ENCODE results near the gene PRKX.
"Not testable (repeated sequence)": the region's sequence is repeated elsewhere in the genome, so short reads cannot be mapped to it uniquely, and the experiment has no call there.

PRKX gene

DNA sequence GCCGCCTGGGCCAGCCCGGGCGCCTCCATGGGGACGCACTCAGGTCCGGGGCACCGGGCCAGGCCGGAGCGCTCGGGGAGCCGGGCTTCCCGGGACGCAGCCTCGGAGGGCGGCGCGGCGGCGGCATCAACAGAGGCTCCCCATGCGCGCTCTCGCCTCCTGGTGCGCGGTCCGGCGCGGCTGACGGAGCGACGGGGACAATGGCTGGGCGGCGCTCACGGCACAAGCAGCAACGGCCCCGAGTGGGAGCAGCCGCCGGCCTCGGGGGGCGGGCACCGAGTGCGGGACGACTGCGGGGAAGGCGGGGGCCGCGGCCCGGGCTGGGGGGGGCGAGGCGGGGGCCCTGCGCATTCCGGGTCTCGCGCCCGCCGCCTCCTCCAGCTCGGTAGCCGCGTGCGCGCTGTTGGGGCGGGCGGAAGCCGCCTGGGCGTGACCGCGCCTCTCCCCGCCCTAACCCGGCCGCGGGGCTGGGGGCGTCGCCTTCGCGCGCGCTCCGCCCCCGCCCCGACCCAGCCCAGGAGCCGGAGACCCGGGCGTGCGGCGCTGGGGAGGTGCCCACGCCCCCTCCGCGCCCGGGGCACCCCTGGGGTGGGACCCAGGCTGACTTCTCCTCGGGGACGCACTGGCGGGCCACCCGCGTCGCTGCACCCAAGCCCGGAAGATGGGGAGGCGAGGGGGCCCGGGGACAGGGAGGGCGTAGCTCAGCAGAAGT is at the start of gene PRKX:
TSS of gene PRKX (minus strand) at position 425 of the 712 bp plus-strand sequence. CDS start at position 29, 396 bp downstream.
- no peak for DNase-seq

DNA sequence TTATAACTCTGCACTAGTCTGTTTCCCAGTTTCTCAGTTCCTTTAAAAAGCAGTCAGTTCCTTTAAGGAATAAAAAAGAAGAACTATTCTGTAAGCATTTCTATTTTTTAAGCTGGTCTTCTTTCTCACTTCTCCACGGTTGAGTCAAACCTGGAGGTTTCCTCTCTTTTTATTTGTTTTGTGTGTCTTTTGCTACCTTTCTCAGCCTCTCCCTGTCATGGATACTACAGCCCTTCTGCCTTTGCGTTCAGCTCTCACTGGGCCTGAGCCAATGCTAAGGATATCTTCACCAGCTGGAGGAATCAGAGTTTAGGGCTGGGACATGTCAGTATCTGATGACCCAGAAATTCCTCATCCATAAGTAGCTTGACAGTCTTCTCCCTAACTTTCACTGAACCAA is 49.7 kb upstream of the PRKX start:
- DNase-seq = no peak

DNA sequence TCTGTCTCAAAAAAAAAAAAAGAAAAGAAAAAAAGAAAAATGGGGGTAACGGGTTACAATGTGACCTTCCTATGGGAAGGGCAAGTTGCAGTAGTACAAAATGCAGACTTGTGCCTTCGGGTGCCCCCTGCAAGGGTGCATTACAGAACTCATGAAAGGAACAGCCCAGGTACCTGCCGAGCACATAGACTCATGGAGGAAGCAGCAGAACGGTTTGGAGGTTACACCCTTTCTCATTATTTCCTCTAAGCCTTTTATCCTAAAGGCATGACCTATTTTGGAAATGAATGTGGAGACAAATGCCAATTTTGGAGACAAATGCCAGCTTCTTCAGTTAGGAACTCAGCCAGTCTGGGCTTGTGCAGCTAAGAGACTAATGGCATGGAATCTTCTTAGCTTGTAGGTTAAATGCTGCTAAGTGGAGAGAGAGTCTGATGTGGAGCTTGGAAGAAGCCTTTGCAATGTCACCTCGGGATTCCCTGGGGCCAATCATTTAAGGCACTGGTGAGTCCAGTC is 44.1 kb upstream of the PRKX start:
- no peak for DNase-seq

DNA sequence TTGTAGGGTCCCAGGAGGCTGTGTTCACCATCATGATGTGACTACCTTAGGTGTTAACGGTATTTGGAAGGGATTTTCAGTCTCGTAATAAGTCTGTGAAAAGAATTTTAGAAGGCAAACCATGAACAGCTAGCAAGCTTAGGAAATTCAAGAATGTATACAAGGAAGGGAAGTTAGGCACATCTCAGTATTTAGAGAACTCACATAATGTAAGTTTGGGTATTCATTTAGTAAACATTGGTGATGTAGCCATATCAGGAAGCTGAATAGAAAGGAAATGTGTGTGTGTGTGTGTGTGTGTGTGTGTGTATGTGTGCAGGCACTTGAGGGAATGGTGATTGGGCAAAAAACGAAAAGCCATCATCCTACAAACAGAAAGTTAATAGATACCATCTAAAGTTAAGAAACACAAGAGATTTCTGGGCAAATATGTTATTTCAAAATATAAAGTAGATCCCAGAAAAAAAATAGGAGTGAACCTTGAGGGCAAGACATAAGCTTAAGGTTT is 34.7 kb upstream of the PRKX start:
- DNase-seq = no peak

DNA sequence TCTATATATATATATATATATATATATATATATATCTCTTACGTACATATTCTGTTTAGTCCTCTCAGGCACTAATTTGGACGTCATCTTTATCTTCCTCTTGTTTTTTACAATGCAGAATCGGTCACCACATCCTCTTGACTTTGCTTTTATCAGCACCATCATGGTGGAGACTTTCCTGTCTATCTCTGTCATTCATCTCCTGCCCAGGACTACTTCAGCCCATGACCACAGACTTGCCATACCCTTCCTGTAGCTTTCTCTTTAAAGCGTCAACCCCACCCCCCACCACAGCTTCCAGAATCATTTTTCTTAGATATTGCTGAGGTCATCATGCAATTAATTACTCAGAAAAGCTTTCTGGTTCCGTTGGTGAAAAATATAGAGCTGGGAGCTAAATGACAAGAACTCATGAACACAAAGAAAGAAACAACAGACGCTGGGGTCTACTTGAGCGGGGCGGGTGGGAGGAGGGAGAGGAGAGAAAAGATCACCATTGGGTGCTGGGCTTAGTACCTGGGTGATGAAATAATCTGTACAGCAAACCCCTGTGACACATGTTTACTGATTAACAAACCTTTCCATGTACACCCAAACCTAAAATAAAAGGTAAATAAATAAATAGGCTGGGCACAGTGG is 30.5 kb upstream of the PRKX start:
- no peak for DNase-seq

DNA sequence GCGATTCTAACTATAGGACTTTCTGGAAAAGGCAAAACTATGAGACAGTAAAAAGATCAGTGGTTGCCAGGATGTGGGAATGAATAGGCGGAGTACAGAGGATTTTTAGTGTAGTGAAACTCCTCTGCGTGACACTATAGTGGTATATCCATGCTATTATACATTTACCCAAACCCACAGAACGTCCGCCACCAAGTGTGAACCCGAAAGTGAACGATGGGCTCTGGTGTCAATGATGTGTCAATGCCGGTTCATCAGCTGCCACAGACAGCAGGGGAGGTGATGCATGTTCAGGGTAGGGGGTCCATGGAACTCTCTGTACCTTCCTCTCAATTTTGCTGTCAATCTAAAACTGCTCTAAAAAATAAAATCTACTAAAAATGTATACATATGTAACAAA is 27.5 kb upstream of the PRKX start:
- DNase-seq = not testable (repeated sequence)

DNA sequence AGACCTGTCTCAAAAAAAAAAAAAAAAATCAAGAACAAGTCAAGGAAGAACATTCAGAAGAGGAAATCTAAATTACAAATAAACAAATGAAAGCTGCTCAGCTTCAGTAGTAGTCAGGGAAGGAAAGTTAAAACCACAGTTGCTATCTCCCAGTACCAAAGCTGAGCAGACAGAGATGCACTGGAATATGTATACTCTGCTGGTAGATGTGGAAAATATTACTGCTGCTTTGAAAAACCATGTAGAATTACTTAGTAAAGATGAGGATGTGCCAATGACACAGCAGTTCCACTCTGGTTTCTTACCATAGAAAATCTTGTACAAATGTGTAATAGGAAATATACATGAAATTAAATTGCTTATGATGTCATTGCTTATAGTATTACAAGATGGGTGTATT is 25.1 kb upstream of the PRKX start:
- no peak for DNase-seq

DNA sequence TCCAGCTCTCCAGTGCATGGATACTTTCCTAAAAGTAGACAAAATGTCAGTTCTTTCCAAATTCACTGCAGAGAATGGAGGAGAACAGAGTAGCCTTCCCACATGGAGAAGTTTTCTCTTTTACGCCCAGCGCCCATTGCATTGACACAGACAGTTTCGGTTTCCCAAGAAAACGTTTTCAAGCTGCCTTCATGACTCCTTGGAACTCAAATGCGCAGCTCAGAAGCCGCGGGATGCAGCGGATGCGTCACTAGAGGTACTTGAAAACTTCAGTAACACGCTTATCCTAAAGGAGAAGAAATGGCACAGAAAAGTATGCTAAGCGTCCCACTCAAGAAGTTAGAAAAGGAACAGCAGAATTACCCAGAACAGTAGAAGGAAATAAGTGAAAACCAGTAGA is 23.1 kb upstream of the PRKX start:
- not testable (repeated sequence) for DNase-seq

DNA sequence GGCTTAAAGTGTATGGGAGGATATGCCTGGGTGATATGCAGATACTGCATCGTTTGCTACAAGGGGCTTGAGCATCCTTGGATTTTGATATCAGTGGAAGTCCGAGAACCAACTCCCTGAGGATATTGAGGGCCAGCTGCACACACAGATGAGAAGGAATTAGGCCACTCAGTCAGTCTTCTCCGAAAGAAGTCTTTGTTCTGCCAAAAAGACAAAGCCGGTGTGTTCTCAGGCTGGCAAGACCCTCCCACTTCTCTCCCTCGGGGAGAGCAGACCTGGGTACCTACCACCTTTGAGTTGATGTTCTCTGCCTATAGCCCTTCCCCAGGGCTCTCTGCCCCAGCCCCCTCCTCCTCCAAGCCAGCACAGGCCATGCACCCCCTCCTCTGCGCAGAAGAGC is 22.4 kb upstream of the PRKX start:
- DNase-seq = not testable (repeated sequence)

DNA sequence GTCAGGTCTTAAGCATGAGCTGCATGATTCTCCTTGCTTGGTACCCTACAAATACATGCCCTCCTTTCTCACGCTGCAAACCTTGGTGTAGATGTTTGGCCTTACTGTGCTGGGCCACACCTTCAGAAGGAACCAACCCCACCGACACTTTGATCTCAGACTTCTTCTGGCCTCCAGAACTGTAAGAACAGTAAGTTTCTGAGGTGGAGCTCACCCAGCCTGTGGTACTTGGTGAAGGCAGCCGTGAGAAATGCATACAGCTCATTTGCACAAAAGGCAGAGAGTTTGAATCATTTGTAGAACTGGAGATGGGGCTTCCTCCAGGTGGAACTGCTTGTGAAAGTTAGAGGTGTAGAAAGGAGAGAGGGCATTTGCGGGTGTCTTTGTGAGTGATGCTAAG is 21.0 kb upstream of the PRKX start:
- not testable (repeated sequence) for DNase-seq

DNA sequence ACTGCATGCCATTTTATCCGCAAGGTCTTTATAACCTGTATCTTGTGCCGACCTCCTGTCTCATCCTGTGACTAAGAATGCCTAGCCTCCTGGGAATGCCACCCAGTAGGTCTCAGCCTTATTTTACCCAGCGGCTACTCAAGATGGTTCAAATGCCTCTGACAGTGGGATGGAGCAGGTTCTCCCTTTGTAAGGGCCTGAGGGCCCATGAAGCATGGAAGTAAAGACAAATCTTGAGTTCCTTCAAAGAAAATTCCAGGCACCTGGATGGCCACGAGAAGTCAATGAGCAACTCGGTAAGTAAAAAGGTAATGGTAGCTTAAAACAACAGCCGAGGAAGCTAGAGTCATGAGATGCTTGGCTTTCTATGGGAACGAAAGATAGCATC is 19.6 kb upstream of the PRKX start:
- no peak for DNase-seq

DNA sequence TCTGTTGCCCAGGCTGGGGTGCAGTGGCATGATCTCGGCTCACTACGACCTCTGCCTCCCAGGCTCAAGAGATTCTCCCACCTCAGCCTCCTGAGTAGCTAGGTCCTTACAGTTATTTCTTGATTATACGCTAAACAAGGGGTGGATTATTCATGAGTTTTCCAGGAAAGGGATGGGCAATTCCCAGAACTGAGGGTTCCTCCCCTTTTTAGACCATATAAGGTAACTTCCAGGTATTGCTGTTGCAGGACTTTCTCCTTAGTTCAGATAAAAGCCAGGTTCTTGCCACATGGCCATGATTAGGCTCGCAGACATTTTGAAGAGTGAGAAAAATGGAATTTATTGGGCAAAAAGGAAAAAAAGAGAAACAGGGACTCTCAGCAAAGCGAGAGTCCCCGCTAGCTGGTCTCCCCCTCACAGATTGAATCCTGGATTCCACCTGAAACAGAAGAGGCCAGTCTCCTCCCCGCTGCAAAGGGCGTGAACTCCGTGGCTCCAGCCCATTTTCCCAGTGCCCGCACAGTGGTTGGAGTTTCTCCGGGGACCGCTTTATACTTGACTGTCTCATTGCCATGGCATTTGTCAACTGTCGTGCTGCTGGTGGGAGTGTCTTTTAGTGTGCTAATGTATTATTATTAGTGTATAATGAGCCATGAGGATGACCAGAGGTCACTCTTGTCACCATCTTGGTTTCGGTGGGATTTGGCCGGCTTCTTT is 19.0 kb upstream of the PRKX start:
- DNase-seq = not testable (repeated sequence)

DNA sequence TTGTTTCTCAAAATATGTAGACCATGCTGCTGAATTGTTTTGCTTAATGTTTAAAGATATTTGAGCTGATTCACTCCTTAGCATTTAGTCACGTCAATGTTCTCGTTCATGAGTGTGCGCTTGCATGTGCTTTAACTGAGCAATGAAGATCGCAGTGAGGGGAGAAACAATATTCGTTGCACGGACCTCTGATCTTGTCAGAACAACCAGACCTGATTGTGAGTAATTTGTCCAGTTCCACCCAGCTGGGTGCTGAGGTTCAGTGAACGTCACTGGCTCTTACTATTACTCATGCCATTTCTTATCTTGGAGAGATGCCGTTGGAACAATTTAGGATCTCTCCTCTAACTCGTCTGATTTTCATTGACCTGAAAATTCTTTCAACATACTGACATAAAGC is 15.0 kb upstream of the PRKX start:
- DNase-seq = no peak

DNA sequence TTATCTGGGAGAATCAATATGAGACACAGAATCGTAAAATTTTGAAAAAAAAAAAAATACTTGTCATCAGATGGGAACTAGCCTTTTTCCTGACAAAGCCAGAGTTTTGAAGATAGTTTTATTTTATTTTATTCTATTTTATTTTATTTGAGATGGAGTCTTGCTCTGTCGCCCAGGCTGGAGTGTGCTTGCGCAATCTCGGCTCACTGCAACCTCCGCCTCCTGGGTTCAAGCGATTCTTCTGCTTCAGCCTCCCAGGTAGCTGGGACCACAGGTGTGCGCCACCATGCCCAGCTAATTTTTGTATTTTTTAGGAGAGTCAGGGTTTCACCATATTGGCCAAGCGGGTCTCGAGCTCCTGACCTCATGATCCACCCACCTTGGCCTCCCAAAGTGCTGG is 10.0 kb upstream of the PRKX start:
- DNase-seq = not testable (repeated sequence)

DNA sequence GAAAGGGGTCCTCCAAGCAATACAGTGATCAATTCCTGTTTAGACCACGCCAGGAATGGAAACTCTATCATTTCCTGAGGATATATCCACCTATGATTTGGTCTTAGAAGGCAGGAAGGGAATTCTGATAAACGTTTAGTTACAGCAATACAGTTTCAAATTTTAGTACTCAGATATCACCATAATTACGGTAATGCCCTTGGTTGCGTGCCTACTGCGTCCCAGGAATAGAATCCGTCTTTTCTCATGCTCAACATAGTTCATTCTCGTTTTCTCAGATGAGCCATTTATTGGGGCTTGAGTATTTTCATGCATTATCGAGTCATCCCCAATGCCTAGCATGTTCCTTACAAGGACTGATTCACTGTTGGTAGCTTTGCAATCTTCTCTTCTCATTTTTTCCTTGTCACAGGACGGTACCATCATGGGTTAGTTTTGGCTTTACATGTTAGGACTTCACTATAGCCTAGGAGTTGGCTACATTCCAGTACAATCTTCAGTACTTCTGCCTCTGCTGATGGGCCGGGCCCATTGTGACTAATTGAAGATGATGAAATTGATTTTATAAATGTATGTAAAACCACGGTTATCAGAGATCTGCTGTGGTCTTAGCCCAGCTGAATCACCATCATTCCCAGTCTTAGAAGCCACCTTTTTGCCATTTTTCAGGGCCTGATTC is 4.4 kb upstream of the PRKX start:
- DNase-seq = no peak

DNA sequence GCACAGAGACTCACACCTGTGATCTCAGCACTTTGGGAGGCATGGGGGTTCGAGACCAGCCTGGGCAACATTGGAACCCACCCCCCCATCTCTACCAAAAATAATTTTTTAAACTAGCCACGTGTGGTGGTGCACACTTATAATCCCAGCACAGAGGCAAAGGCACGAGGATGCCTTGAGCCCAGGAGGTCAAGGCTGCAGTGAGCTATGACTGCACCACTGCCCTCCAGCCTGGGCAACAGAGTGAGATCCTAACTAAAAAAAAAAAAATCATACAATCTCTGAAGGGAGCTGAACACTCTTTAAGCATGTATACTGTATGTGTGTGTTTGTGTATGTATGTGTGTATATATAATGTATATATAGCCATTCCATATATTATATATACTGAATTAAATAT is 2.5 kb upstream of the PRKX start:
- DNase-seq = no peak

DNA sequence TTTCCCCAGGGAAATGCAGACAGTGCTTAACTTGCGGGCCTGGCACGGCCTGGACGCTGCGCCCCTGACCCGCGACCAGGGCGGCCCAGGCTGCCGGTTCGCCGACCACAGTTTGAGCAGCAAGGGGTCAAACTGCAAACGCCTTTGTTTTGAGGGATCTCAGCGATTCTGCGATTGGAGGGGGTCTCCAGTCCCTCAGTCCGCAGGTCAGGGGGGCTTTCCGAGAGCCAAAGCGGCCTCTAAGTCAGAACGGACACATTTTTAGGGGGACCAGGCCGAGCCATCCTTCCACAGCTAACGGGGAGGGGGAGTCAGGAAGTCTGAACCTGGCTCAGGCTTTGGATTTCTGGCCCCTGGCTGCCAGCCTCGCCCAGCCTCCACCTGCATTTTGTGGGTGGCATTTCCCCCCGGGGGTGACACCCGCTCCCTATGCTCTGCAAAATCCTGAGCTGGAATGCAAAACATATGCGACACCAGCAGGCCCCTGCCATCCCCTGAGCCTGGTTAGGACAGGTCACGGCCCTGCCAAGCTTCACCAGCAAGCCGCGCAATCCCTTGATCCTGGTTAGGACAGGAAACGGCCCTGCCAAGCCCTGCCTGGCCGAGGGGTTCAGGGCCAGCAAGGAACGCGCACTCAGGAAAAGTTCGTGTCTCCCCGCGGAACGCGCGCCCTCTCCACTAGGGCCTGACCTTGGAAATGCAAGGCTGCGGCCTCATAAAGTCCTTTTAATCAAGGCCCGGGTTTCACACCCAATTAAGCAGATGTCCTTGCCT is 1.4 kb upstream of the PRKX start:
- DNase-seq = not testable (repeated sequence)

DNA sequence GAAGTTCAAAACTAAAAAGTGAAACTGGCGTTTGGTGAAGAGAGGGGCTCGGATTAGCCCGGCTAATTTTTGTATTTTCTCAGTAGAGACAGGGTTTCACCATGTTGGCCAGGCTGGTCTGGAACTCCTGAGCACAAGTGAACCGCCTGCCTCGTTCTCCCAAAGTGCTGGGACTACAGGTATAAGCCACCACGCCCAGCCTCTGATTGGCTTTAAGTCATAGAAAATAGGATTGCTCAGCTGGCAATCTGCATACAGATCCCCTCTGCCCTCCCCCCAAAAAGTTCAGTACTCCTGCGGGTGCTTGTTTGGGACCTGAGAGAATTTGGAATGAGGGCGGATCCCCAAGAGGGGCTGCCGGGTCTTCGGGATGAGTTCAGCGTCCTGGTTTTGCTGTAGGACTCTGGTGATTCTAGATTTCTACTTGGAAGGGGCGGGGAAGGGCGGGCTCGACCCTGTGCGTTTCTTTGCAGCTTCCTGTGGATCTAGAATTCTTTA is 537 bp upstream of the PRKX start:
- DNase-seq = no peak

DNA sequence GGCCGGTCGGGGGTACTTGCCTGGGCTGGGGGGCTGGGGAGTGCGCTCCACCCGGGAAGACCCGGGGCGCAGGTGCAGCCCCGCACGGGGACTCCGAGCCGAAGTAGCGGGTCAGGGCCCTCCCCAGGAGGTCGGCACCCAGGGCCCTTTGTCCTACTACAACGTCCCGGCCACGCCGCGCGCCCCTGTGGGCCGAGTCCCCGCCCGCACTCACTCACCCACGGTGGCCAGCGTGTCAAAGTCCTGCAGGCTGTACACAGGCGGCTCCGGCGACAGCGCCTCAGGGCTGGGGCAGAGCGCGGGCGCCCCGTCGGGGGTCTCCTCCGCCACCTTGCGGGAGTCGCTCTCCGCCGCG is 602 bp downstream of the PRKX start:
- DNase-seq = no peak

DNA sequence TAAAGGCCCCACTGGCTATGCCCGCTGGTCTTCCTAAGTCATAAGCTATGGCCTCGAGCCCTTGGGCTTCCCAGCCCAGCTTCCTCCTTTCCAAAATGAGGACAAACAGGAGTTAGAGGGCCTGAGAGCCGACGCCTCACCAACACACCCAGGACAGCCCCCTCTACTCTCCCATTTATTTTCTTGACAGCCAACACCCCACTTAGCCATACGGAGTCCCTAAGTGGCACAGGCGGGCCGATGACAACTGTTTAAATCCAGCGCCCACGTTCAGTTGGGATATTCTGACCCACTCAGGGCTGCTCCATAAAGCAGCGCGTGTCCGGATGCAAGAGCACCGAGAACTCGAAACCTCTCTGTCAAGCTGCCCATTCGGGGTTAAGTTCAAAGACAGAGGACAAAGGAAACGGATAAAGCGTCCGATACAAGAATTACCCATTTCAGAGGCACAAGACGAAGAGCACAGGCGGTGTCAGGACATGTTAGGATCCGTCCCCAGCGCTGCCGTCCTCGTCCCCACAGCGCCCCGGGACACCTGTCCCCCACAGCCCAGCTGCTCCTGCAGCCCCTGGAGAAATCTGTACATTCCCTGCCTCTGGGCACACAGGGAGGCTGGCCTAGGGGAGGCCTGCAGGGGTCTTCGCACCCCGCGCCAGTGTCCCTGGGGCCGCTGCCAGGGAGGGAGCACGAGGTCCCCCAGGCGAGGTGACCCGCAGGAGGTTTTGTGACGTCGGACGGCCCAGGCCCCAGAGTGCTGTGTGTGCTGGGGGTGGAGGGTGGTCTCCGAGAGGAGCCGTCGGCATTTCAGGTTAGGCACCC is 1.2 kb downstream of the PRKX start:
- no peak for DNase-seq

DNA sequence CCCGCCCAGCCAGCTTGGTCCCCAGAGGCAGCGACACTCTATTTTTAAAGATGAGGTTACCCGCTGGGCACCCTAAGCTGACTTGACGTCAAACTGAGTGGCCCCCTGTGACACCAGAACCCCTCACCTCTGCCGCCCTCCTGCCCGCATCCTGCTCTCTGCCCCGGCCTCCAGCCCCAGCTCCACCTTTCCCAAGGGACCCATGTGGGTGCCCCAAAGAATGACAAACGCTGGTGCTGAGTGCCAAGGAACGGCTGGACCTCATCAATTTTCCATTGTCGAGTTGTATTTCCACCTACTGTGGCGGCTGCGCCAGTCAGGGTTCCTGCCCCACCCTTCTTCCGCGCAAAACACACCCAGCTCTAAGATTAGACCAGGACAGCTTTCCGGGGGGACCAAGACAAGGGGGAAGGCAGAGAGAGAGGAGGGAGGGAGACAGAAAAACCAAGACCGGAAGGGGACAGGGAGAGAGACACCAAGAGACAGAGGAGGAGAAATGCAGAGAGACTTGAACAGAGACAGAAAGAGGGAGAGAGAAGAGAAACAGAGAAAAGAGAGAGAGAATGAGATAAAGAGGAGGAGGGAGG is 2.0 kb downstream of the PRKX start:
- DNase-seq = no peak
